Activated B cell treated with CpG ODN at 0.5 μM for 24 hours (primary cell): Measurements from ENCODE around the gene ISY1. TPM values are rescaled to one million over a fixed set of nuclear protein-coding genes. Genes with fewer than 3 reads are reported as not detected.
"Not testable (repeated sequence)": the region's sequence is repeated elsewhere in the genome, so short reads cannot be mapped to it uniquely, and the experiment has no call there.

ENCODE experiments used
- ATAC-seq: fragments of 200-7000 bp; cut with Tn5 transposase; one replicate; pipeline ENCODE4 v1.10.0; 2021; ENCODE audit warnings: low read depth, mild to moderate bottlenecking, moderate library complexity
- CTCF ChIA-PET: fragments of 350-600 bp; sonication (Branson Sonifier 250); formaldehyde crosslinking; loops from one replicate; lab custom pipeline; 2021; ENCODE audit warnings: antibody characterized with exemption; lab: Charles Lee
- POLR2A ChIA-PET: fragments of 350-600 bp; sonication (Branson Sonifier 250); formaldehyde crosslinking; loops from one replicate; lab custom pipeline; 2021; ENCODE audit warnings: antibody characterized with exemption; lab: Charles Lee
- DNase-seq: peaks from one replicate; pipeline ENCODE4 v3.0.0; 2022
- H3K27ac Mint-ChIP-seq: one replicate; pipeline ENCODE4 v1.8.0; 2020; ENCODE audit warnings: mixed read lengths
- H3K27me3 Mint-ChIP-seq: one replicate; pipeline ENCODE4 v1.8.0; 2021; ENCODE audit warnings: mixed read lengths
- H3K36me3 Mint-ChIP-seq: one replicate; pipeline ENCODE4 v1.8.0; 2021; ENCODE audit warnings: low read depth, mixed read lengths
- H3K4me1 Mint-ChIP-seq: one replicate; pipeline ENCODE4 v1.8.0; 2021; ENCODE audit warnings: mixed read lengths
- H3K4me3 Mint-ChIP-seq: one replicate; pipeline ENCODE4 v1.8.0; 2020; ENCODE audit warnings: mild to moderate bottlenecking, mixed read lengths
- H3K9me3 Mint-ChIP-seq: one replicate; pipeline ENCODE4 v1.8.0; 2020; ENCODE audit warnings: mixed read lengths
- CTCF ChIP-seq: fragments of 200-600 bp; IDR thresholded peaks from one replicate; pipeline ENCODE4 v1.8.0; 2022; ENCODE audit warnings: antibody characterized with exemption, mild to moderate bottlenecking
- intact Hi-C: fragments of 100-400 bp; cut with micrococcal nuclease; formaldehyde crosslinking; loops from one replicate; pipeline ENCODE4 v1.15.1; 2024
- total RNA-seq: library from RNA; stranded (reverse); gene quantifications from 2 replicates; pipeline ENCODE4 v1.2.3, GENCODE V29; 2022

The ISY1 gene
- total RNA-seq, 1 donor from 2014 or later = 47.7 TPM

DNA sequence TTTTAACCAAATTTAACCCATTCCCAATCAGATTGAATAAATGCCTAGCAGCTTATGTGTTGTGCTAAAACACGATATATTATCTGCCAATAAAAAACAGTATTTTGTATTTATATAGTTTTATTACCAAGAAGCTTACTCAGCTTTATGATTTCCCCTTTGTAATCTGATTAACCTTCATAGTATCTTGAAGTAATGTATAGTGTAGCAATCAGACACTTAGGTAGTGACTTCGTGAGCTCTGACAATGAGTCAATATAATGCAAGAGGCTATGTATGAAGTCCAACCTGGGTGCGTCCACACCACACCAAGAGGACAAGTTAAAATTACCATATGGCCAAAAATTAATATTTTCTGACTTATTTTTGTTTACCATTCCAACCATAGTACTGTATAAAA, 24.9 kb upstream of the ISY1 start:
- CTCF ChIA-PET = interaction anchor here (0.8 to 1.4 kb wide), 5 partner anchors 23 to 215 kb away, joined by 3 to 4 read pairs (median 3); no protein-coding TSS in a partner anchor
- DNase-seq = no peak
- intact Hi-C loops = loop anchor here (10.0 kb wide), 1 partner anchor 311 kb away; the partner anchor contains the start of gene ACAD9
- Mint-ChIP-seq H3K4me3 (no peak overlapping the region), H3K4me1 (peaks cover 32% of the 10 kb centered on the region), H3K27me3 (no peaks in the 10 kb centered on the region), H3K27ac (no peak overlapping the region), H3K36me3 (peaks cover 21% of the 10 kb centered on the region), H3K9me3 (no peaks in the 10 kb centered on the region)
- no peak for ATAC-seq
- no peak for TF ChIP-seq CTCF
- POLR2A ChIA-PET = interaction anchor here (1.2 to 1.5 kb wide), 3 partner anchors 24 to 65 kb away, joined by 4 to 8 read pairs (median 5); partner anchors contain the start of genes COPG1 and RAB43

DNA sequence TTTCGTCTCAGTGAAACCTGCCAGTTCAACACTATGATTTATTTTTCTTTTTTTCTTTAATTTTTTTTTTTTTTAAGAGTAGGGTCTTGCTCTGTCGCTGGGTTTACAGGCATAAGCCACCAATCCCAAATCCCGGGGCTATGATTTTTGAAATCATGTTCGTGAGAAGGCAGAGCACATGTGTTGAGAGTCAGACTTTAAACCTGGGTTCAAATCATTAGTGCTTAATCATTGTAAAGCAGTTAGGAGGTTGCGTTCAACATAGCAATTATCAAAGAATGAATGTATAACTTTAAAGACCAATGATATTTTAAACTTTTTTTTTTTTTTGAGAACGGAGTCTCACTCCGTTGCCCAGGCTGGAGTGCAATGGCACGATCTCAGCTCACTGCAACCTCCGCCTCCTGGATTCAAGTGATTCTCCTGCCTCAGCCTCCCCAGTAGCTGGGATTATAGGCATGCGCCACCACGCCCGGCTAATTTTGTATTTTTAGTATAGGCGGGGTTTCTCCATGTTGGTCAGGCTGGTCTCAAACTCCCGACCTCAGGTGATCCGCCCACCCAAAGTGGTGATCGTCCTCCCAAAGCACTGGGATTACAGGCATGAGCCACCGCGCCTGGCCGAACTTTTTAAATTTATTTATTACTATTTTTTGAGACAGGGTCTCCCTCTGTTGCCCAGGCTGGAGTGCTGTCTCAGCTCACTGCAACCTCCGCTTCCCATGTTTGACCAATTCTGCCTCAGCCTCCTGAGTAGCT, 24.1 kb upstream of the ISY1 start:
- not testable (repeated sequence) for H3K9me3 Mint-ChIP-seq, DNase-seq, H3K27me3 Mint-ChIP-seq, ATAC-seq
- peaks cover 40% of the 10 kb centered on the region for H3K4me1 Mint-ChIP-seq
- H3K4me3 Mint-ChIP-seq = peak overlapping the region; percentile 95
- intact Hi-C loops = loop anchor here (1.0 to 10.0 kb wide), 8 partner anchors 48 to 927 kb away; partner anchors contain the start of genes ACAD9 and COPG1
- POLR2A ChIA-PET = interaction anchor here (0.6 to 1.5 kb wide), 3 partner anchors 23 to 97 kb away, joined by 5 to 8 read pairs (median 6); no protein-coding TSS in a partner anchor
- H3K27ac Mint-ChIP-seq = peak overlapping the region; percentile 95
- H3K36me3 Mint-ChIP-seq = peaks cover 28% of the 10 kb centered on the region
- CTCF ChIA-PET = interaction anchor here (0.8 to 1.4 kb wide), 5 partner anchors 23 to 215 kb away, joined by 3 to 4 read pairs (median 3); no protein-coding TSS in a partner anchor

- CTCF ChIA-PET = interaction anchor here (0.6 to 2.1 kb wide), 2 partner anchors 61 to 131 kb away, joined by 3 to 13 read pairs; no protein-coding TSS in a partner anchor
- H3K4me1 Mint-ChIP-seq = peaks cover 45% of the 10 kb centered on the region
- no peak for TF ChIP-seq CTCF
- H3K27ac Mint-ChIP-seq = peak overlapping the region; percentile 95
- DNase-seq (no peak), ATAC-seq (no peak)
- H3K27me3 Mint-ChIP-seq = no peaks in the 10 kb centered on the region
- H3K4me3 Mint-ChIP-seq = peak overlapping the region; percentile 95
- POLR2A ChIA-PET = interaction anchor here (0.6 to 3.7 kb wide), 16 partner anchors 10 to 504 kb away, joined by 3 to 49 read pairs (median 6); partner anchors contain the start of genes CFAP92, COPG1, IFT122 and ISY1
- H3K9me3 Mint-ChIP-seq = no peaks in the 10 kb centered on the region
- intact Hi-C loops = loop anchor here (1.0 to 10.0 kb wide), 8 partner anchors 49 to 928 kb away; partner anchors contain the start of genes ACAD9 and COPG1
- peaks cover 32% of the 10 kb centered on the region for H3K36me3 Mint-ChIP-seq
These were observed 23.5 kb upstream of the ISY1 start for GRCh38 chr3:129184396-129184657.

GRCh38 chr3:129183569-129184395, 22.9 kb upstream of the ISY1 start, which contains the start of gene CNBP:
Gene CNBP (minus strand): TSS chr3:129183896. CDS start chr3:129171757, 12,139 bp downstream.
- Mint-ChIP-seq H3K4me1 (peaks cover 50% of the 10 kb centered on the region), H3K27ac (peak within 1 kb of the TSS; percentile 95), H3K9me3 (no peaks in the 10 kb centered on the region), H3K4me3 (peak within 1 kb of the TSS; percentile 95), H3K27me3 (no peaks in the 10 kb centered on the region), H3K36me3 (peaks cover 37% of the 10 kb centered on the region)
- intact Hi-C loops = loop anchor here (1.0 to 10.0 kb wide), 14 partner anchors 12 to 929 kb away; partner anchors contain the start of genes ACAD9, COPG1, IFT122 and ISY1
- ChIA-PET CTCF (interaction anchor here (0.6 to 2.1 kb wide), 3 partner anchors 22 to 130 kb away, joined by 3 to 13 read pairs (median 11); no protein-coding TSS in a partner anchor), POLR2A (interaction anchor here (0.6 to 3.7 kb wide), 26 partner anchors 11 to 533 kb away, joined by 3 to 49 read pairs (median 5); partner anchors contain the start of genes ACAD9, CFAP92, COPG1 and IFT122)
- ATAC-seq (peak; percentile 95), DNase-seq (peak; percentile 92)
- TF ChIP-seq CTCF = no peak
